ENCODE data around the gene ASCC3.

ASCC3 gene

DNA sequence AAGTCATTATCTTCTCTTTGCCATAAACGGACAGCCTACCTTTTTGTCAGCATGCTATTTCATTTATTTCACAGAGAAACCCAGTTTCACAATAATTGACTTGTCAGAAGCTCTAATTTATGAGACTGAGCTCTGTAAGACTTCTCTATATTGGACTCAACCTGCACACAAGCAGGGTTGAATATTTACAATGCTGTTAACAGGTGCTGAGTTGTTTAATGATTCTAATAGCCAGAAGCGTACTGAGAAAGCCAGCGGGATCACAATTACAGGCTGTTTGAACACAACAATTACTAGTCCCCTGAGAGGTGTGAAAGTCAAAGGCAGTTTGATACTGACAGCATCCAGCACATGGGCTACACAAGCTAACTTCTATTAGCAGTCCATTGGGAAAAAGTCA lies 288.2 kb downstream of the ASCC3 start:
- DNase-seq (ENCODE audit: low spot score): no peak

DNA sequence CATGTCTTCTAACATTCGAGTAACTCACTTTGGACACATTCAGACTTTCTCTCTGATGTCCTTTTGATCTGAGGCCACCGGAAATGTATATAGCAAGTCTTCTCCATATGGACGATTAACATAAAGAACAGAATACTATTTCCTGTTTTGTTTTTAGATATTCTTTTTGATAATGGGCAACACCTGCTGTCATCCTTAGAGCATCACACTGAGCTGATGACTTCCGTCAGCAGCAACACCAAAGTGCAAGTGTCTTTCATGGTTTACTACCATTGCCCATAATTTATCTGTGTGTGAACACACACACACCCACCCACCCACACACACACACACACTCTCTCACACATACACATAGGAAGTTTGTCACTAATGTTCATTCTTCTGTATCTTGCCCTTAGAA lies 303.7 kb downstream of the ASCC3 start:
- DNase-seq (ENCODE audit: low spot score): no peak

DNA sequence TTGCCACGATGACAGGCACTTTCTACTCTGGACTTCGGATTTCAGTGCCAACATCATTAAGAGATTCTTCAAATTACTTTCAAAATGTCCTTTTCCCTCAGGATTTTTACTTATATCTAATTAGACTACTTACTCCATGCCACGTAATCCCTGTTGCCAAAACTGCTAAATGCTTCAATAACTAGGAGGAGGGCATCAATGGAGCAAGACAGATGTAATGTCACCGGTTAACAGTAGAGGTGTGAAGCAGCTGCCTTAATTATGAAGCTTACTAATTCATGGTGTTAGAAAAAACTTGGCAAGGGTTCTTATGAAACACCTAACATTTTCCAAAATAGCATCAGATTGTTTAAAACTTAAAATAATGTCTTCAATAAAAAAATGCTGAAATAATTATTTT lies 305.2 kb downstream of the ASCC3 start:
- no peak for DNase-seq (ENCODE audit: low spot score)

DNA sequence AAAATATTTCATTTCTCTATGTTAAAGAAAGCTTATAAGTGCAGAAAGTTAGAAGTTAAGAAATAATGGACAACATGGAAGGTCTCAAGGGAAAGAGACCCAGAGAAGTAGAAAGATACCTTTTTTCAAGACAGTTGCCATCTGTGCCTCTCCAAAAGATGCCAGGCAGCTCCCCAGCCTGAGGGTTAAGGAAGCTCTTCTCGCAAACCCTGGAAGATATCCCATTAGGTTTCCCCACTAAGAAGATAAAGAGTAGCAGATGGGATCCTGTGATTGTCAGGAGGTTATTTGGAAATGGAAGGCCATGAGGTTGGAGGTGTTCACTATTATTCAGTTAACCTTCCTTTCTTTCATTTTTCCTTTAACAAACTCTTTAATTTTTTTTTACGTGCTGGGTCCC lies 306.3 kb downstream of the ASCC3 start:
- DNase-seq (ENCODE audit: low spot score): no peak

DNA sequence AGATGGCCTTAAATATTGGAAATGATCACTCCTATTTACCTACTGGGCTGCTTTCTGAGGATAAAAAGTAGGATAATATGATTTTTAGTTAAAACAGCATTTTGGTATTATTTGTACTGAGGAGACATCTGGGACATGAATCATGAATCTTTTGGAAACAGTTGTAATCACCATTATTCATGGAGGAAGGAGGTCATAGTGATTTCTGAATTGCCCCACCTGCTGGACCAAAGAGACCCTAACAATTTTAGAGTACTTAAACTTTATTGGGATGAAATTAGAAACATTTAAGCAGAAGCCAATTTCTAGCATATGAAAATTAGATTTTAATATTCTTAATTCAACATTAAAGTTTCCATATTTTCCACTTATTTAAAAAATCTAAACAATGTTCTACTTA lies 308.0 kb downstream of the ASCC3 start:
- no peak for DNase-seq (ENCODE audit: low spot score)

DNA sequence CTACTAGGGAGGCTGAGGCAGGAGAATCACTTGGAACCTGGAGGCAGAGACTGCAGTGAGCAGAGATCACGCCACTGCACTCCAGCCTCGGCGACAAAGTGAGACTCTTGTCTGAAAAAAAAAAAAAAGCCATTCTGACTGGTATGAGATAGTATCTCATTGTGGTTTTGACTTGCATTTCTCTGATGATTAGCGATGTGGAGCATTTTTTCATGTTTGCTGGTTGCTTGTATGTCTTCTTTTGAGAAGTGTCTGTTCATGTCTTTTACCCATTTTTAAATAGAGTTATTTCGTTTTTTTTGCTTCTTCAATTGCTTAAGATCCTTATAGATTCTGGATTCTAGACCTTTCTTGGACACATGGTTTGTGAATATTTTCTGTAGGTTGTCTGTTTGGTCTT lies 312.9 kb downstream of the ASCC3 start:
- DNase-seq (ENCODE audit: low spot score): no peak

DNA sequence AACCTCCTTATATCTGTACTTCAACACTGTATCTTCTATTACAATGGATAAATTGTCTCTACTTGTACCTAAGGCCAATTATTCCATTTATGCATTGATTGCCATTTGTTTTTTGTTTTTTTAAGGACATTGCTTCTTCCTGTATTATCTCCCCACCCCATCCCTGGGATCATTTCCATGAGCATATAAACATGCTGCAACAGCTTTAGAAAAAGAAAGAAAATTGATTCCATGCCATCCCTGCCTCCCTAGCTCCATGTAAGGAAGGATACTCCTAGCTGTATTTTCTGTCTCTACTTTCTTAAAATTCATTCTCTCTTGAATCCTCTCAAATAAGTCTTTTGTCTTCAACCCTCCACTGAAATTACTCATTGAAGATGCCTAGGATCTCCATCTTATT lies 314.6 kb downstream of the ASCC3 start:
- no peak for DNase-seq (ENCODE audit: low spot score)

DNA sequence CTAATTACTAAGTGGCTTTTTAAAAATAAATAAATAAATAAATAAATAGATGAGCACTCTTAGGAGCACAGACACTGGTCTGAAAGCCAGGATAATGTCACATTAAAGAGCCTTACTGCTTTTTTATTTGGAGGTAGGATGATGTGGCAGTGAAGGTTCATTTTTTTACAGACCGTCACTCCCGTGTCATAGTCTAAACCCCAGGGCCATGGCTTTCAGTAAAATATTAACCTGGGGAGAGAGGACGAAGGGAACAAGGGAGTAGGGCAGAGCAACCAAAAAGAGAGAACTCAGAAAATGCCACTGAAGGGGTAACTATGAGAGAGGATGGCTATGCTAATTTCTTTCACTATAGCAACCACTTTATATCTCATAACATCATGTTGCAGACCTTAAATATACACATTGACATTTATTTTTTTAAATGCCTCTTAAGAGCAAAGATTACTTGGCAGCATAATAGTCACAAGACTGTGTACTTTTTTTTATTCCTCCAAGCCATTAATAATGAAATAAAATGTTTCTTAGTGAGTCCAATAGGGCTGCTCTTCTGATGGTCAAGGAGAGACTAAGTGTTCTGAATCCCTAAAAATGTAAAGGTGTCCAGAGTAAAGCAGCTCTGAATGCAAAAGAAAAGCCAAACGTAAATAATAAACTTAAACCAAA lies 315.6 kb downstream of the ASCC3 start:
- DNase-seq (ENCODE audit: low spot score): no peak

DNA sequence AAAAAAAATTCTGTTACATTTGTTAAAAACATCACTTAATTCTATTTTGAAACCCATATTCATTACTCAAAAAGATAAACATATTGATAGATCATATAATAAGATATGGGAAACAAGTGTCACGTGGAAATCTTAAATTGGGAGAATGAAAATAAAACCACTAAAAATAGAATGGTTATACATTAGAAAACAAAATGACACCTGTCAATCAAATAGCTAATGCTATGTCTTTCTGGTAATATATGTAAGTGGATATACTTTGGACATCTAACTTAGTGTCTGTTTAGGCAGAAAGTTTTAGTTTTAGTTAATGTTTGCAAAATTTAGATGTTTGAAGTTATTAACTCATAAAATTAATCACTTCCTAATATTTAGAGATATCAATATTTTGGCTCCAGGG lies 321.3 kb downstream of the ASCC3 start:
- no peak for DNase-seq (ENCODE audit: low spot score)

DNA sequence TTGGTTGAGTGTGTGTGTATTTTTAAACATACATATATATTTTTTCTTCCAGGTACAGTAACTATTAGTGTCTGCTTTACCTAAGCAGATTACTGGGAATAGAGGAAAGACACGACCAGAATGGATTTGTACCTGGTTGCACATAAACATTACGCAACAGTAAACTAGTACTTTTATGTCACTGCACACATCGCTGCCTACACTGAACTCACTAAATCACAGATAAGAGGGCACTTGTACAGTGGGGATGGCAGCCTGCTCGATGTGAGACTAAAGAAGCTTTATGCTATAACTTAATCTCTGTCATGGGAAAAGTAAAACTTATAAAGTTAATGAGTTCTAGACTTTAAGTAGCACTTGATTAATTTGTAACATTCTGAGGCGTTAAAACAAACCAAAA lies 326.9 kb downstream of the ASCC3 start:
- no peak for DNase-seq (ENCODE audit: low spot score)

DNA sequence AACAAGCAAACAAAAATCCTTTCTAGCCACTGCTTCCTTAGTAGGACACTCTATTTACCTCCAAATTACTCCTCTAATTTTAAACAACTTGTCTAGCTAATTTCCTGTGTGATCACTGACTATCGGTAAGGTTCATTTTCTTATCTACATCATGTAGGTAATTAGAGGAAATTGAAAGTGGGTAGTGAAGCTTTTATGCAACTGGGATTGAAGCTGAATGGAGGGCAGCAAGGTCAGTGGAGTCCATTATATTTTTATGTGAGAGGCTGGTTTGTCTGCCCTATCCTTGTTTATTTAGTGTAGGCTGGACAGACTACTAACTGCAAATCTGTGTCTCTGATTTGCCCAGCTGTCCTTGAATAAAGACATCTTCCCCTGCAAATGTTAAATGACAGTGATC lies 327.9 kb downstream of the ASCC3 start:
- DNase-seq (ENCODE audit: low spot score): no peak

DNA sequence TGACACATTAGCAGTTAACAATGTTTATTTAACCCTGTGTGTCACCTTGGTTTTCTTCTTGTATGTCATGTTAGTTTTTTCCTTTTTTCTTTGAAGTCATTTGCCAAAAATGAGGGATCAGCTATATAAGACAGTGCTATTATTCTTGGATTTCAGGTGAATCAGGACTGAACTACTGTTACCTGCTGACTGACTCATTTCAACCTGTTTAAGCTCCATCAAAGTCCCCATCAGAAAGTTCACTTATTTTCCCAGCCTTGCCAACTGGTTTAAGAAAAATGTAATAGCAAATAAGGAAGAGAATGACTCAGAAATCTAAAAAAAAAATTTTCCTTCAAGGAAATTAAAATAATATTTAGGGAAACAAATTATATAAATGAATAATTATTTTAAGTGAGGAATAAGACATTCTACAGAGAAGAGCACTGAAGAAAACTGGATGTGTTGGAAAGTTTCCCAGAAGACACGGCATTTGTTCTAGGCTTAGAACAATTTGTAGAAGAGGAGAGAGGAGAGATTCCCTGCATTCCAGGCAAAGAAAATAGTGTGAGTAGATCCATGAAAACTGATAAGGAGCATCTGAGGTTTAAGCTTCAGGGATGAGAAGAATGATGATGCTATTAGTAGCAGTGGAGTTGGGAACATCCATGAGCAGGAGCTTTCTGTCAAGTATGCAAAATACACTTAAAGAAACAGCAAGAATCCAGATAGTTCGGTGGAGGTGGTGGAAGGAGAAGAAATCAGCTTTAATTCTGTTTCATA lies 331.5 kb downstream of the ASCC3 start:
- DNase-seq (ENCODE audit: low spot score): no peak

DNA sequence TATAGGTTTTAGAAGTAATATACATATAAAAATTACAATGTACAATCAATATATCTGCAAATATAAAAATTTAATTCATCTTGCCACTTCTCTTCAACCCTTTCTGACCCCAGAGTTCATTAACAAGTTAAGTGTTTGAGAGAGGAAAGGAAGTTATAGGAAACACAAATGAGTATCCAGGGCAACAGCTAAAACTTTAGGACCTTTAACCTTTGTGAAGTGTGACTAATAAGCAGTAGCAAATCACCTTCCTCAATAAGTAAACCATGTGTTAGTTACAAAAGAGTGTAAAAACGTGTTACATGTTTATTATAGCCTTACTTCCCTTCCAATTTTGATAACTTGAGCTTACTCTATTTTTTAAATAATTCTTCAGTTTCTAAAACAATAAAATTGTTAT lies 343.0 kb downstream of the ASCC3 start:
- DNase-seq (ENCODE audit: low spot score): no peak

DNA sequence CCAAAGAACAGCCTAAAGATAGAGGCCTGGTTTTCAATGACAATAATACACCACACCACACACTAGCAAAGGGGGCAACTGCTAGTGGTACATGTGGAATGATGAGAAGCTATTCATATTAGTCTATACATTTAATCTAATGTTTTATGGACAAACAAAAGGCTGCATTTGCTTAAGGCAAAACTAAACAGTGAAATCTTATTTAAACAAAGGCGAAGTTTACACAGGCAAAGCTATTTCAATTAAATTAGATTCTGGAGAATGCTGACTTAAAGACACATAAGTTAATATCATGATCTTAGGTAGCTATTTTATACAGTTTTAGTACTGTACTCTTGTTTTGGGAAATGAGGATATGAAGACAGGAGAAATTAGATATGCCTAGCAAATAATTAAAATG lies 362.5 kb downstream of the ASCC3 start:
- no peak for DNase-seq (ENCODE audit: low spot score)

DNA sequence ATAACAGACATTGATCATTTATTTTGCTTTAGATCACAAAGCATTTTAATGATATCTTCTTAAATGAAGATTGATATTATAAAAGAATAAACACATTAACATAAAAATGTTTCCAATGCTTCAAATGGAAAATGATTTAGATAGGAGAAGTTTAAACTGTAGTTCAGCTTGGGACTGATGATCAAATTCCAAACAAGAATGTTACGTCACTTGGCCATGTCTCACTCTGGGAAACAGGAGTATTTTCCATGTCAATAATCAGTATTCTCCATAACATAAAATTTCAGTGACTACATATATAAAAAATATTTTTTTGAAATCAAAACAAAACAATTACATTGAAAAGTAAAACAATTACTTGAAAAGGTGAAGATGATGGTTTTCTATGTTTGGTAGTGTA lies 363.5 kb downstream of the ASCC3 start:
- no peak for DNase-seq (ENCODE audit: low spot score)

DNA sequence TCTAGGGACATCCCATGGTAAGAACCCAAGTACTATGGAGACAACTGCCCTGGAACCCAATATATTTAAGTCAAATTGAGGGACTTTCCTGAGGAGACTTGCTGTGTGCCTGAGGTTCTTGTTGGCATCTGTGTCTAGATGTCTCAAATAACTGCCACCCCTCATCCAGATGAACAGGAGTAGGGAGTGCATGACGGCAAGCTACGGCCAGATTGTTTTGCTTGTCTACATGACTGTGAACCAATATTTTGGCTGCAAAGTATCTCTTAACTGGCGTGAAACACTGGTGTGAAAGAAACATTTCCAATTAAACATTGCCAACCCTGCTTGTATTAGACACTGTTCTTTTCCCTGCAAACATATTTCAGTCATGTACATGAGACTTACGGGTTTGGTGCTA lies 364.0 kb downstream of the ASCC3 start:
- no peak for DNase-seq (ENCODE audit: low spot score)

DNA sequence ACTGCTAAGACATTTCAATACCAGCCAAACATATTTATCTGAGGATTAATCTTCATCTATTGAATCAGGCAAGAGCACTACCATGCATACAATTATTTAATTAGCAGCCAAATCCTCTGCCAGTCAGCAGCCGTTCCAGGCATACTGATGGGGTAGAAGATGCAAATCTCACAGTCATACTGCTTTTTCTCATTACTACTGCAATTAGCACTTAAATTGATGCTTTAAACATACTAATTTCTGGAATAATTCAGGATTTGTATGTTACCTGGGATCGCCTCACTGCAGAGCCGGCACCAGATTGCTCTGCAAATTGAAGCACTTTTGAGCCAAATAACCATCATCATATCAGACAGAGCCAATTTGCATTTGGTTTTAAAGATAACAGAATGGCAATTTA lies 366.5 kb downstream of the ASCC3 start:
- no peak for DNase-seq (ENCODE audit: low spot score)

DNA sequence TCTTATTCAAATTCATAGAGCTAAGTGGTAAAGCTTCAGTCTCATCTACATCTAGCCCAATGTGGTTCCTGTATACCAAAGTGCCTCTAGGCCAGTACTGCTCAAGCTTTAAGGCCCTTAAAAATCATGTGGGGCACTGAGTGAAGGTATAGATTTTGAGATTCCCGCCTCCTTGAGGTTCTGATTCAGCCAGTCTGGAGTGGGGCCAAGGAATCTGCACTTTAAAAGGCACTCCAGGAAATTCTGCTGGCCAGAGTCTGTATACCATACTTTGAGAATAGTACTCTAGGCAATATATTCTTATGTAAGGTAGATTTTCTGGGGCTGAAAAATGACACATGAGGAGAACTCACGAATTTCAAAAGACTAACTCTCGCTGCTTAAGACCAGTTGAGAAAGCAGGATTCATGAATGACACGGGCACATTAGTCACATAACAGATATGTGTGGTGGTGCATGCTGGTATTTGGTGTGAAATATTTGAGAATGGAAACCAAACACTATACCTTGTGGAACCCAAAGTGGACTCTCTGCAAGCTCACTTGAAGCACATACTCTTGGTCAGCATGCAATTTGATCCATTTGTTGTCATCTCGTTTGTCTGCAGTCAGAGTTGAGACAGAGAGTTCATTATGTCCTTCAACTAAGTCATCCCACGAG lies 368.8 kb downstream of the ASCC3 start:
- DNase-seq (ENCODE audit: low spot score): no peak

DNA sequence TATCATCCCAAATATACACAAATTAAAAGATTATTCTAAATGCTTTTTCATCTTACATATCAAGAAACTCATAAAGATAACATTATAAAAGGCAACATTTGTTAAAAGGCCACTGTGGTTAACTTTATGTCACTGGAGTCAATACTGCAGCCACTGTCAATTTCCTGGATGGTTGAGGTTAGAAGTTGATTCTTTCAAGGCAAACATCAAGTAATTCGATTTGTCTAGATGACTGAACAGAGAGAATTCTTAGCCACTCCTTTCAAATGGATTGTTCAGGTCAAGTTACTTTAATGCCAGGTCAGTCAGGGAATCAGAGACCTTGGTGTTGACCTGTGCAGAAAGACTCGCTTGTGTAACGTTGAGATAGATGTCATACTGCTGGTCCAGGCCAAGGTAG lies 372.0 kb downstream of the ASCC3 start:
- DNase-seq (ENCODE audit: low spot score): no peak

DNA sequence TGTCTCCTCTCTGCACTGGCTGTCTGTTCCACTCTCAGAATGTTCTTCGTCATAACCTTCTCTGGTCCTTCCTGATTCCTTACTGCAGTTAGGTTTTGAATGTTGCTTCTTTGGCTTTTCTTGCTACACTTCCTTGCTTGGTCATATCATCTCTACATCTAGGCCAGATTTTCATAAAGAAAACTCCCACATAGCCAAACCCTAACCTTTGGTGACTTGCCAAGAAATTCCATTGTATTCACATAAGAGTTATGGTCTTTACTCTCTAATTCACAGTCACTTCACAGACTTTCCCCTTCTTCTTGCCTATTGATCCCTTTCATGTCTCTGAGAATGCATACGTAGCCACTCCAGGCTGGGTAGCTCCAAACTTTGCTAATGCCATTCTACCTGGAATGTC lies 374.5 kb downstream of the ASCC3 start:
- no peak for DNase-seq (ENCODE audit: low spot score)

DNA sequence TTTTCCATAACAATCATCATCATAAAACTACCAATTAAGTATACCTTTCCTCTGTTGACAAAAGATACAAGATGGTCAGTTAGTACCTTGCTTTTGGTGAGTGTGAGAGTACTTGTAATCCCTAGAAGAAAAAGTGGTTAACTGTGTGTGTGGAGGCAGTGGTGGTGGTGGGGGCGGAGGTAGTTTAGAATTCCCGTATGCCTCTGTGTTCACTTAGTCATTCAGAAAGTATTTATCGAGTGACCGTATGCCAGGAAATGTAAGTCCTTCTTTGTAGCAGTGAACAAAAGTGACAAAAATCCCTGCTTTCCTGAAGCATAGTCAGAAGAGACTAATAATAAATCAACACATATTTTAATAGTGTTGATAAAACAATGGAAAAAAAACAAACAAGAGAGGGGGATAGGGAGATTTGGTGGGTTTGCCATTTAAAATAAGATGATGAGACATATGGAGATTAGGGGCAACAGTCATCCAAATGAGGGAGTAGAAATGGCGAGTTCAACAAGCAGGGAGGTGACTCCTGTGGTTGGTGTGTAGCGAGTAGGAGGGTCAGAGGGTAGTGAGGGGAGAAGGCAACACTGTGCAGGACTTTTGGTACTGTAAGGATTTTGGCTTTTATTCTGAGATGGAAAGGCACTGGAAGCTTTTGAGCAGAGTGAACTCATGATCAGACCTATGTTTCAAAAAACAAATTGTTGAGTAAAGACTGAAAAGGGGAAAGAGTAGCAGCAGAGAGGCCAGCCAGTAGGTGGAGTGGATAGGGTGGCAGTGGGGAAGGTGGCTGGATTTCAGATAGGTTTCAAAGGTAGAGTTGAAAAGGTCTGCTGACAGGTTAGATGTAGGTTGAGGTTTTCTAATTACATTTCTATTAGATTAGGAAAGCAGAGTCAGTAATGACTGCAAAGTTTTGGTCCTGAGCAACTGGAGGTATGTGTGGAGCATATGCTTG lies 376.1 kb downstream of the ASCC3 start:
- DNase-seq (ENCODE audit: low spot score): no peak

DNA sequence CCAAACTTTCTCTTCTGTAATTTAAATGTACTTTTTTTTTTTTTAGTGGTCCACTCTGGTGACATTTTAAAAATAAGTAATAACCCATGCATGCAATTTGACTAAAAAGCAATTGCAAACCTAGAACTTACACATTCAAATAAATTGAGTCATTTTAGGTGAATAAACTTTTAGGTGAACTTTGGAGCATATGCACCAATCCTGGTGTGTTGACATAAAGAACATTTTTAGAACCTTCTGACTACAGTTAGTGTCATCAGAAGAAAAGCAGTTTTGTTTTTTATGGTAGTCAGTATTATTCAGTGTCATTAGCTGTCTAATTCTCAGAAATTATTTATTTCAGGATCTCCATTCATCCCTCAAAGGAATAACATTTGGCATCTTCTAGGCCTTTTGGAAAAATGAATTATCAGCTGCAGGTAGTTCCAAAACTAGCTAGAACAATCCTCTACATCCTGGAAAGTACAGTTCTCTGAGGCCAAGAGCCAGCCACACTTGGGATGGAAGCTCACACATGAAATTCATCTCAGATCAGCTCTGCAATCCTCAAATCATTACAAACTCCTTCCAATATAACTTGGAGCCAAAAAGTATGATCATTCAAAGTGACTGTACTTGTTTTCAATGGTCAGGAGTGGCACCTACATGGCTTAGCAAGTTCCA lies 378.0 kb downstream of the ASCC3 start:
- no peak for DNase-seq (ENCODE audit: low spot score)

Measured in activated CD4-positive, alpha-beta T cell treated with anti-CD3 and anti-CD28 coated beads, Interleukin-2, Interleukin-4, amounts not matched to agents 100 ng/mL and 50 ng/mL, durations not matched to agents 16 hours and 8 hours (primary cell).